GM12872 (cell line): ENCODE measurements around the gene CHTOP.

ENCODE experiments used
- TF ChIP-seq, protein P1 (sequence below): IDR thresholded peaks from 3 replicates; pipeline ENCODE4 v1.5.1; 2011; ENCODE audit warnings: low read depth, mild to moderate bottlenecking, low read length, moderate library complexity; ENCODE audit not compliant: insufficient read depth

The CHTOP gene

DNA sequence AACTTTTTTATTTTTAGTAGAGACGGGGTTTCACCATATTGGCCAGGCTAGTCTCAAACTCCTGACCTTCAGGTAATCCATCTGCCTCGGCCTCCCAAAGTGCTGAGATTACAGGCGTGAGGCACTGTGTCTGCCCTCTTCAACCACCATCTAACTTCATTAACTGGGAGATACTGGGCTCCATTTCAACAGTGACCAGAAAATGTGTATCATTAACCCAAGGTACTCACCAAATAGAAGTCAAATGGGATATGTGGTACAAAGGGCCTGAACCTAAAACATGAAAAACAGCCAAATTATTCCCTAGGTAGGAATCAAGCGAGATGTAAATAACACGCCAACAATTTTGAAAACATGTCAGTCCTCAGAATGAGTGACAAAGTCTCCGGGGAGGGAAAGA lies 35.7 kb downstream of the CHTOP start:
- TF ChIP-seq, protein P1, sequence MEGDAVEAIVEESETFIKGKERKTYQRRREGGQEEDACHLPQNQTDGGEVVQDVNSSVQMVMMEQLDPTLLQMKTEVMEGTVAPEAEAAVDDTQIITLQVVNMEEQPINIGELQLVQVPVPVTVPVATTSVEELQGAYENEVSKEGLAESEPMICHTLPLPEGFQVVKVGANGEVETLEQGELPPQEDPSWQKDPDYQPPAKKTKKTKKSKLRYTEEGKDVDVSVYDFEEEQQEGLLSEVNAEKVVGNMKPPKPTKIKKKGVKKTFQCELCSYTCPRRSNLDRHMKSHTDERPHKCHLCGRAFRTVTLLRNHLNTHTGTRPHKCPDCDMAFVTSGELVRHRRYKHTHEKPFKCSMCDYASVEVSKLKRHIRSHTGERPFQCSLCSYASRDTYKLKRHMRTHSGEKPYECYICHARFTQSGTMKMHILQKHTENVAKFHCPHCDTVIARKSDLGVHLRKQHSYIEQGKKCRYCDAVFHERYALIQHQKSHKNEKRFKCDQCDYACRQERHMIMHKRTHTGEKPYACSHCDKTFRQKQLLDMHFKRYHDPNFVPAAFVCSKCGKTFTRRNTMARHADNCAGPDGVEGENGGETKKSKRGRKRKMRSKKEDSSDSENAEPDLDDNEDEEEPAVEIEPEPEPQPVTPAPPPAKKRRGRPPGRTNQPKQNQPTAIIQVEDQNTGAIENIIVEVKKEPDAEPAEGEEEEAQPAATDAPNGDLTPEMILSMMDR, result no peak

DNA sequence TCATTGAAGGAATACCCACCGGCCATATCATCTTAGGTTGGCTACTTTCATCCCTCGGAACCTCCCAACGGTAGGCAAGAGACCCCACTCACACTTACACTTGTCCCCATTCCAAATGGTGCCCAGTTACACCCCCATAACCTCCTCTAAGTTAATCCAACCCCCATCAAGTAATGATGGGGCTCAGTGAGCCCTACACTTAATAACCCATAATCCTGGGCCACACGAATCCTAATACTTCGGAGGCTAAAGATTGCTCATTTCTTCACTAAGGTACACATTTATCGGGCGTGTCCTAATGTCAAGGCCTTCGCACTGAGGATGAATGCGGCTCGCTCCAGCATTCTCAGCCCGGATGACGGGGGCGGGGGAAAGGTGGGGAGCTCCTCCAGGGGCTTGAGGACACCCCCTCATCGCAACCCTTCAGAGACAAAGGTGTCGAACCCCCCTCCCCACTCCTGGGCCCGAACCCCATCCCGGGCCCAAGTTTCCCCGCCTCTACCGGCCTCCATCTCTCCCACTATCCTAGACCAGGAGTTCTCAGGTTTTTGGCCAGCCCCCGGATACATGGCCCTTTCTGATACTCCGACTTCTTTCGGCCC lies 36.5 kb downstream of the CHTOP start:
- TF ChIP-seq, protein P1, result no peak

DNA sequence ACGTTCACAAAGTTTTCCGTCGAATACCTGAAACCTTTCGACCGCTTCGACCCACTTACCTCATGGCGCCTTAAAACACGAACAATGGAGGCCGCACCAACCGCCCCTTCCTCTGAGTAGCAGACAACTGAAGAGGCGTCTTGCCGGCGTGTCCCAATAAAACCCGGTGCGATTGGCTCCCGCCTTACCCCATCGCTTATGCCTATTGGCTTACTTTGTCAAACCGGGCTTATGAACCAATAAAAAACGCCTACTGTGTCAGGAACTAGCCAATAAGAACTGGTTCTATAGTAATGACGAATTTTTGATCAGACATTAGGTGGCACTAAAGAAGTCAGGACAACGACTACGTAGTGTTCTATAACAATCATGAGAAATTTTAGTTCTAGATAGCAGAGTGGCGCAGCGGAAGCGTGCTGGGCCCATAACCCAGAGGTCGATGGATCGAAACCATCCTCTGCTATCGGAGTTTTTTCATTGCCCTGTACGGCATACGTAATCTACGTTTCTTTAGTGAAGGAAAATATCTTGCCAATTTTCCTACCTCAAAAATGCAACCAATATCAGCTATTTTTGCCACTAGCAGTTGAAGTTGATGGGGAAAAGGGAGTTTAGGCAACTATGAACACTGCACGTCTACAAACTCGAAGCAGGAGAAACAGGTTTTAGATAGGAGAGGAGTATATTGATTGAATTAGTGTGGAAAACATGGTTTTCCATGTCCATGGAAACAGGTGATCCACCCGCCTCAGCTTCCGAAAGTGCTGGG lies 37.2 kb downstream of the CHTOP start, which contains the start of gene ILF2:
TSS of gene ILF2 (minus strand) at position 135 of the 769 bp plus-strand sequence. CDS start at position 64, 71 bp downstream.
- TF ChIP-seq, protein P1, result peak; percentile 24; the same call in 1 of the 3 replicates

DNA sequence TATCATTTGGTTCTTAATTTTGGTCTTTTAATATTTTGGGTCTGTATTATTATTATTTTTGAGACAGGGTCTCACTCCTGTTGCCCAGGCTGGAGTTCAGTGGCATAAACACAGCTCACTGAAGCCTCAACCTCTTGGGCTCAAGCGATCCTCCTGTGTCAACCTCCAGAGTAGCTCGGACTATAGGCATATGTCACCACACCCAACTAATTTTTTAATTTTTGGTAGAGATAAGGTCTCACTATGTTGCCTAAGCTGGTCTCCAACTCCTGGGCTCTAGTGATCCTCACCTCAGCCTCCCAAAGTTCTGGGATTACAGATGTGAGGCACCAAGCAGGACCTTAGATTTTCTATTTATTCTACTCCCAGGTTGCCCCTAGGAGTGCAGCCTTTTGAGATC lies 39.6 kb downstream of the CHTOP start:
- TF ChIP-seq, protein P1, result no peak

DNA sequence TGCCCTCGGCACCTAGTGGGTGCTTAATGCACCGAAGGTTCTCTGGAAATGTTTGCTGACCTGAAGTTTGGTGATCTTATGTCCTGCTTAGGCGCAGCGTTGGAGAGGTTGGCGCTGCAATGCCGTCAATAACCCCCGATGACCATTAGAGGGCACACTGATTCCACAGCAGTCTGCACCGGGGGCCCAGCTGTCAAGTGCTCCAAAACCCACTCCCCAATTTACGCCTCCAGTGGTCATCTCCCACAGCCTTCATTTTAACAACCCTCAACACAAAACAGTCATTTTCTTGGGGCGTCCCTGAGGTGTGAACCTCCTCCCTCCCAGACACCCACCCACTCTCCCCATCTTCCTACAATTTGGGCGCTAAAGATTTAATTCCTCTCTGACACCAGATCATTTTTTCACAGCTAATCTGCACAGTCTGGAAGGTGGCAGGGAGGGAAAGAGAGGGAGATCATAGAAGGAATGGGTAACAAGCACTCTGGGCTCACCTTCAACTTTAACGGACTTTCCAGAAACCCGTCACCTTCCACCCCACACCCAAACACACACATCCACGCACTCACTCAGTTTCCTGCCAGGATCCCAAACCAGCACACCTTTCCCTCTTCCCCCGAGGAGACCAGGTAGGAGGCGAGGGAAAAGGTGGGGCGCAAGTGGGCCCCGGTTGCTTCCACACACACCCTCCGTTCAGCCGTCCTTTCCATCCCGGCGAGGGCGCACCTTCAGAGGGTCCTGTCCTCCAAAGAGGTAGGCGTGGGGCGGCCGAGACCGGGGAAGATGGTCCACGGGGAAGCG lies 44.1 kb downstream of the CHTOP start:
- TF ChIP-seq, protein P1, result peak; percentile 98

DNA sequence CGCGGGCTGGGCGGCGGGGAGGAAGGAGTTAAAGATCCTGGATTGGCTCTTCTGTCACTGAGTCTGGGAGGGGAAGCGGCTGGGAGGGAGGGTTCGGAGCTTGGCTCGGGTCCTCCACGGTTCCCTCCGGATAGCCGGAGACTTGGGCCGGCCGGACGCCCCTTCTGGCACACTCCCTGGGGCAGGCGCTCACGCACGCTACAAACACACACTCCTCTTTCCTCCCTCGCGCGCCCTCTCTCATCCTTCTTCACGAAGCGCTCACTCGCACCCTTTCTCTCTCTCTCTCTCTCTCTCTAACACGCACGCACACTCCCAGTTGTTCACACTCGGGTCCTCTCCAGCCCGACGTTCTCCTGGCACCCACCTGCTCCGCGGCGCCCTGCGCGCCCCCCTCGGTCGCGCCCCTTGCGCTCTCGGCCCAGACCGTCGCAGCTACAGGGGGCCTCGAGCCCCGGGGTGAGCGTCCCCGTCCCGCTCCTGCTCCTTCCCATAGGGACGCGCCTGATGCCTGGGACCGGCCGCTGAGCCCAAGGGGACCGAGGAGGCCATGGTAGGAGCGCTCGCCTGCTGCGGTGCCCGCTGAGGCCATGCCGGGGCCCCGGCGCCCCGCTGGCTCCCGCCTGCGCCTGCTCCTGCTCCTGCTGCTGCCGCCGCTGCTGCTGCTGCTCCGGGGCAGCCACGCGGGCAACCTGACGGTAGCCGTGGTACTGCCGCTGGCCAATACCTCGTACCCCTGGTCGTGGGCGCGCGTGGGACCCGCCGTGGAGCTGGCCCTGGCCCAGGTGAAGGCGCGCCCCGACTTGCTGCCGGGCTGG lies 44.9 kb downstream of the CHTOP start, which contains the start of gene NPR1:
TSS of gene NPR1 (plus strand) at position 170 of the 818 bp plus-strand sequence. CDS start at position 591, 421 bp downstream.
- TF ChIP-seq, protein P1, result 0 out of 3 replicates have a peak, but pooled peaks have one; percentile 8
